Ovary (tissue), 9 donors: ENCODE results near the gene APBA2. TPM values are rescaled to one million over a fixed set of nuclear protein-coding genes. Genes with fewer than 3 reads are reported as not detected.

Experiments used
- DNase-seq, 5 donors: peaks; one replicate each; pipeline ENCODE4 v3.0.0-alpha.2; 2019 to 2020
- H3K27ac ChIP-seq, 2 donors: fragments of 200-600 bp; one replicate each; pipeline versions ENCODE4 v1.5.1 to v1.8.0; 2019 to 2022
- H3K27me3 ChIP-seq: fragments of 200-600 bp; one replicate; pipeline ENCODE4 v1.8.0; 2022
- H3K36me3 ChIP-seq: fragments of 200-600 bp; sonication (generic); one replicate; pipeline ENCODE4 v1.5.1; 2019
- H3K4me1 ChIP-seq: one replicate; pipeline ENCODE4 v1.8.1; 2013; ENCODE audit warnings: mild to moderate bottlenecking, moderate library complexity; ENCODE audit not compliant: insufficient read depth
- H3K4me3 ChIP-seq: fragments of 200-600 bp; sonication (generic); one replicate; pipeline ENCODE4 v1.5.1; 2017
- H3K9me3 ChIP-seq, 2 donors: fragments of 200-600 bp in 1 of 2; sonication (generic) in 1 of 2; one replicate each; pipeline versions ENCODE4 v1.5.1 to v1.8.1; 2013 to 2019; ENCODE audit warnings: mild to moderate bottlenecking in 1 of 2, moderate library complexity in 1 of 2
- CTCF ChIP-seq, 3 donors: fragments of 450-650 bp in 2 of 3; fragments of 200-600 bp in 1 of 3; IDR thresholded peaks; one replicate each; pipeline versions ENCODE4 v1.5.1 to v1.8.0; 2016 to 2022; ENCODE audit warnings: antibody characterized with exemption in 3 of 3, mild to moderate bottlenecking in 1 of 3
- EP300 ChIP-seq: sonication (generic); formaldehyde crosslinking; IDR thresholded peaks from one replicate; pipeline ENCODE4 v1.6.1; 2017; ENCODE audit warnings: antibody characterized with exemption
- POLR2A ChIP-seq: fragments of 450-650 bp; IDR thresholded peaks from one replicate; pipeline ENCODE4 v1.6.1; 2017; ENCODE audit warnings: antibody characterized with exemption, mild to moderate bottlenecking, moderate library complexity
- WGBS, 3 donors: extraction: QIAGEN DNeasy Blood & Tissue Kit in 1 of 3; methylation state at CpG; one replicate each; pipeline versions ENCODE4 v1.1.5 to v1.1.7; 2013 to 2017; 5-methylcytosine and 5-hydroxymethylcytosine counted together
- intact Hi-C, 4 donors: fragments of 100-400 bp; cut with DNase I; formaldehyde crosslinking; loops; one replicate each; pipeline versions ENCODE4 v1.11.0 to v1.15.1; 2022 to 2023
- polyA plus RNA-seq, 2 donors: library from polyadenylated mRNA; stranded (reverse); fragments of 200-250 nt in 1 of 2; fragments of 350-450 nt in 1 of 2; fragmentation: Illumina TruSeq in 1 of 2; extraction: RNeasy Lipid Tissue Mini Kit (QIAGEN cat#74804) in 1 of 2; gene quantifications; one replicate each; pipeline ENCODE4 v1.2.3, GENCODE V29; 2013 to 2014
- total RNA-seq, 7 donors: library from RNA; depleted of rRNA in 2 of 7; stranded (reverse); fragments of >200 nt in 2 of 7; fragmentation: NEBNext Ultra II Directional in 3 of 7; extraction: Animal tissue kit (Norgen Biotek cat#: 25700) in 3 of 7; gene quantifications; one replicate each; pipeline versions ENCODE4 v1.1.0 to v1.2.4, GENCODE V29; 2016 to 2023
- donor health status: DM: no; HTN: no; CAD: no; lungs with moderate emphysema.
- donor health status: DM: no; HTN: no; CAD: no.
- donor health status: Bipolar disorder and iron deficiency.
- donor health status: DM: yes; HTN: yes; CAD: no.
- donor health status: DM: no; HTN: no; CAD: no.
- donor health status: DM: yes; HTN: yes; CAD: no.

APBA2 gene
- total and polyA plus RNA-seq, 9 donors, result 0.53 to 3.1 (median 1.4) TPM

- no peak for TF ChIP-seq CTCF (IDR thresholded peaks at IDR 0.05)
- Histone ChIP-seq H3K27ac (no peak overlapping the region), H3K9me3 (no peaks in the 10 kb centered on the region), H3K27me3 (no peaks in the 10 kb centered on the region), H3K4me1 (no peaks in the 10 kb centered on the region), H3K4me3 (no peak overlapping the region), H3K36me3 (no peaks in the 10 kb centered on the region)
- WGBS, 3 donors, result 84 to 95% (median 88%) methylated on average over 1 of the region's 1 CpG
- intact Hi-C loops, result no loop called here
- DNase-seq, result no peak
Measured at GRCh38 chr15:28964098-28964497, 78.3 kb downstream of the APBA2 start.

GRCh38 chr15:28967066-28967465, 81.3 kb downstream of the APBA2 start:
- TF ChIP-seq CTCF (IDR thresholded peaks at IDR 0.05) (no peak), EP300 (no peak), POLR2A (no peak)

DNA sequence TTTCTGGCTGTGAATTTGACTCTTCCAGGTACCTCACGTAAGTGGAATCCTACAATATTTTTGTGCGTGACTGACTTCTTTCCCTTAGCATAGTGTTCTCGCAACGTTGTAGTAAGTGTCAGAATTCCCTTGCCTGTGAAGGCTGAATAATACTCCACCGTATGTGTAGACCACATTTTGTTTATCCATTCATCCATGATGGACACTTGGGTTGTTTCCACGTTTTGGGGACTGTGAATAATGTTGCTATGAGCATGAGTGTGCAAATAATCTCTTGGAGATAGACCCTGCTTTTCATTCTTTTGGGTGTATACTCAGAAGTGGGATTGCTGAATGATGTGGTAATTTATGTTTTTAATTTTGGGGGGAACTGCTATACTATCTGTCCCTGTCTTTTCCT, 82.2 kb downstream of the APBA2 start:
- no peak overlapping the region for H3K4me3 ChIP-seq
- TF ChIP-seq POLR2A (no peak), EP300 (no peak), CTCF (IDR thresholded peaks at IDR 0.05) (no peak)
- no peaks in the 10 kb centered on the region for H3K4me1 ChIP-seq
- no peaks in the 10 kb centered on the region for H3K27me3 ChIP-seq
- intact Hi-C loops, result no loop called here
- no peaks in the 10 kb centered on the region for H3K9me3 ChIP-seq
- no peaks in the 10 kb centered on the region for H3K36me3 ChIP-seq
- 86 to 89% (median 89%) methylated on average over 6 of the region's 6 CpGs for WGBS, 3 donors
- no peak for DNase-seq
- no peak overlapping the region for H3K27ac ChIP-seq

More at GRCh38 chr15:28967066-28967465, 81.3 kb downstream of the APBA2 start:
- Histone ChIP-seq H3K27ac (no peak overlapping the region), H3K9me3 (no peaks in the 10 kb centered on the region), H3K27me3 (no peaks in the 10 kb centered on the region), H3K36me3 (no peaks in the 10 kb centered on the region), H3K4me1 (no peaks in the 10 kb centered on the region), H3K4me3 (no peak overlapping the region)
- no peak for DNase-seq
- intact Hi-C loops, result no loop called here

- intact Hi-C loops, result no loop called here
- H3K27me3 ChIP-seq, result no peaks in the 10 kb centered on the region
- H3K27ac ChIP-seq, result no peak overlapping the region
- DNase-seq, result no peak
- H3K4me1 ChIP-seq, result no peaks in the 10 kb centered on the region
- 91 to 96% (median 92%) methylated on average over 14 of the region's 14 CpGs for WGBS, 3 donors
- no peaks in the 10 kb centered on the region for H3K9me3 ChIP-seq
- H3K4me3 ChIP-seq, result no peak overlapping the region
- no peak for TF ChIP-seq EP300
- TF ChIP-seq CTCF (IDR thresholded peaks at IDR 0.05), result no peak
- TF ChIP-seq POLR2A, result no peak
- no peaks in the 10 kb centered on the region for H3K36me3 ChIP-seq
Measured at GRCh38 chr15:28969511-28970085, 83.8 kb downstream of the APBA2 start.

- WGBS, 3 donors, result 86 to 94% (median 91%) methylated on average over 7 of the region's 7 CpGs
- intact Hi-C loops, result no loop called here
Measured at GRCh38 chr15:28974142-28974541, 88.4 kb downstream of the APBA2 start.

More at GRCh38 chr15:28974142-28974541, 88.4 kb downstream of the APBA2 start:
- Histone ChIP-seq H3K36me3 (no peaks in the 10 kb centered on the region), H3K4me1 (no peaks in the 10 kb centered on the region), H3K4me3 (no peak overlapping the region), H3K27ac (no peak overlapping the region), H3K27me3 (no peaks in the 10 kb centered on the region), H3K9me3 (no peaks in the 10 kb centered on the region)
- TF ChIP-seq CTCF (IDR thresholded peaks at IDR 0.05) (no peak), POLR2A (no peak), EP300 (no peak)
- DNase-seq, result no peak
